Measurements from ENCODE around the gene CYP51A1.
"Not testable (repeated sequence)": the region's sequence is repeated elsewhere in the genome, so short reads cannot be mapped to it uniquely, and the experiment has no call there.

The CYP51A1 gene

DNA sequence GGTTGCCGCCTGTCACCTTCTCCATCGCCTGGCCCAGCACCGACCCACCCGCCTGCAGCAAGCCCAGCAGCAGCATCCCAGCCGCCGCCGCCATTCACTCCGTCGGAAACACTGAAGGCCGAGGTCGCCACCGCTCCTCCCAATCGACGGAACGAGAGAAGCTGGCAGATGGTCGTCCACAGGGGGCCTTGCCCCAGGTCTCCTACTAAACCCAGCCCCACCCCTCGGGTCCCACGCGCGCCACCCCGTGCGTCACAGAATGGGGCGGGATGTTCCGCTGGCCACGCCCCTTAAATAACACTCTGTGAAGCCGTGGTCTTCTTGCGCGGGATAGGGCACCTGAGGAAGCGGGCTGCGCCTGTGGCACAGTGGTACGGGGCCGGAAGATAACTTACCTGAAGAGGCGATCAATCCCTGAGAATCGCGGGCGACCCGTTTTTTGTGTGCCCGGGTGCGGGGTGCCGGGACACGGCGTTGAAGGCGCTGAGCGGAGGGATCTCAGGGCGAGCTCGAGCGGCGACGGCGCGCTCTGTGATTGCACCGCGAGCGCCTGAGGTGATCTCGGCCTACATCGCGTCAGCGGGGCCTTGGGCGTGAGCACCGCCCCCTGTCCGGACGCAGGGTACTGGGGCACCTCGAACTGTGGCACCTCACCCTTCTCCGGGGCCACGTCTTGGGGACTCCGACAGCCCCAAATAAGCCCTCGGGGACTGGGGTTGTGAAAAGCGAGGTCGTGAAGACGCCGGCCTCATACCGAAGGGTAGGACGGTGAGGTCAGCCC is at the start of gene CYP51A1:
TSS of gene CYP51A1 (minus strand) at position 207 of the 781 bp plus-strand sequence. CDS start at position 94, 113 bp downstream.
- DNase-seq (ENCODE audit: extremely low read depth in 1 of 2, low read depth in 1 of 2): peak; percentile 79 to 86

DNA sequence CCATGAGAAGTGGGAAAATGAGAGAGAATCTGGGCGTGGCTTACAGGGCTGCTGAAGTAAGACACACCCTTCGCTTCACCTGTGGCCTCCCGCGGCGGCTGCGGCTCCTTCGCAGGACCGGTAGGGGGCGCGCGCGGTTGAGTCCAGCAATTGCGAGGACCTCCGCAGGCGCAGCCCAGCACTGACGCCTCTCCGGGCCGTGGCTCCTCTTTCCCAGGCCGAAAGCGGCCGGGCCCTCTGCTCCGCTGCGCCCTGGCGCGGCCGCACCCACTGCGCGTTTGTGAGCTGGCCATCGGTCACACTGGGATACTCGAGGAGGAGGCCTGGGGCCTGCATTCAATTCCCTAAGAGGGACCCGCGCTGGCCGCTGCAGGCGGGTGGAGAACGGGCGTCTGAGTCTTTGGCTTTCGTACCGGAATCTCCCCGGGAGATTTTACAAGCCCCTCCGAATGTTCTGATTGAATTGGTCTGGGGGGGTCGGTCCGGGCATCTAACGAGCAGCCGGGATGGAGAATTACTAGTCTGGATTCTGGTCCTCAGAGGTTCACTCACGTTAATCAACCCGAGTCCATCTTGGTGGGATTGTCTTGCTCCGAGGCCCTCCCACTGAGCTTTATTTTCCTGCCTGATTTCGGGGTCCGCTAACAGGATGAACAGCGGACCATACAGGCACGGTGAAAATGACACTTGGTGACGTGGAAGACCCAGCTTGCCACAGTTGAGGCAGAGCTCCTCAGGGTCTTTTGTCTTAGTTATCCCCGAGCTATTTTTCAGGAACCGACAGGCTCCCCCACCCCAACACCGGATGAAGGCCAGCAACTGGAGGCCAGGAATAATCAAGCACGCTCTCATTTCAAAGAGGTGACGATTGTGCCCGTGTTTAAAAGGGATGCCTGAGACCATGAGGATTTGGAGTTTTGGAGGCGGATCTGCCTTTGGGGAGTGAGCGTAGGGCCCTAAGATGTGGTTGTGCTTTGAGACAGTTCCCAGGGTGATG is 44.9 kb upstream of the CYP51A1 start, which contains the start of gene LRRD1:
TSS of gene LRRD1 (minus strand) at position 215 of the 997 bp plus-strand sequence. CDS start 13,940 bp downstream, outside the sequence.
- peak; percentile 76 to 78 for DNase-seq (ENCODE audit: extremely low read depth in 1 of 2, low read depth in 1 of 2)

DNA sequence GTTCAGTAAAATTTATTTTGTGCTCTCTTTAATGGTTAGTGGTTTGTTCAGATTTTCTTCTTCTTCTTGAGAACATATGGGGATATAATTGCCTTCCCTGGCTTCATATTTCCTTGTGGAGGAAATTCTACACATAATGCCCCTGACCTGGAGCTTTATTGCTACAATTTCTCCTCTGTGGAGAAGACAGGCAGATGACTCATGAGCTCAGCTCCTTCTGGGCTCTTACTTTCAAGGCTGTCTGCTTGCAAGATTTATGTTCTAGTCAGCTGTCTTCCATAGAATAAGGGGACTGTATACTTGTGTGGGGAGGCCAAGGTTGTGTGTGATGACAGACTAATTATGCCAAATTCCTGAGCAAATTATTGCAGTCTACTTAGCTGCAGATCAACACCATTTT is 43.1 kb upstream of the CYP51A1 start:
- no peak for DNase-seq (ENCODE audit: extremely low read depth in 1 of 2, low read depth in 1 of 2)

DNA sequence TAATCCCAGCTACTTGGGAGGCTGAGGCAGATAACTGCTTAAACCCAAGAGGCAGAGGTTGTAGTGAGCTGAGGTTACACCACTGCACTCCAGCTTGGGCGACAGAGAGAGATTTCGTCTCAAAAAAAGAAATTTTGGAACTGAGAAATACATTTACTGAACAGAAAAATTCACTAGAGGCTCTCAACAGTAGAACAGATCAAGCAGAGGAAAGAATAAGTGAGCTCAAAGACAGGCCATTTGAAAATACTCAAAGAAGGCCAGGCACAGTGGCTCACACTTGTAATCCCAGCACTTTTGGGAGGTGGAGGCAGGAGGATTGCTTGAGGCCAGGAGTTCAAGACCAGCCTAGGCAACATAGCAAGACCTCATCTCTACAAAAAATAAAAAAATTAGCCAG is 35.3 kb upstream of the CYP51A1 start:
- DNase-seq (ENCODE audit: extremely low read depth in 1 of 2, low read depth in 1 of 2): not testable (repeated sequence)

DNA sequence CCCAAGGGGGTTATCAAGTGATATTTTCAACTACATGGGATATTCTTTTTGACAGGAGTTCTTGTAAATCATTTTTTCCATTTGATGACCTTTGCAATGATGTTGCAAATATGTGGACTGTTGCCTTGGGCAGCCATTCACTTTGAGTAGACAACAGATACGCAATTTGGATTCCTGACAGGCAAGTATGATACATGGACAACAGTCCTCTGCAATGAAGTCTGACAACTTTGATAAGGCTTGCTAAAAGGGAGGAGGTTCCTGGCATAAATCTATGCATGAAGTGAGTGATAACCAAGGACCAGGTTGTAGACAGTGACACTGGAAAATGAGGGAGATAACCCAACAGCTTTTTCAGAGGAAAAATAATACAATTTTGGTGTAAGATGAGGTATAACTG is 27.0 kb upstream of the CYP51A1 start:
- DNase-seq (ENCODE audit: extremely low read depth in 1 of 2, low read depth in 1 of 2): no peak

DNA sequence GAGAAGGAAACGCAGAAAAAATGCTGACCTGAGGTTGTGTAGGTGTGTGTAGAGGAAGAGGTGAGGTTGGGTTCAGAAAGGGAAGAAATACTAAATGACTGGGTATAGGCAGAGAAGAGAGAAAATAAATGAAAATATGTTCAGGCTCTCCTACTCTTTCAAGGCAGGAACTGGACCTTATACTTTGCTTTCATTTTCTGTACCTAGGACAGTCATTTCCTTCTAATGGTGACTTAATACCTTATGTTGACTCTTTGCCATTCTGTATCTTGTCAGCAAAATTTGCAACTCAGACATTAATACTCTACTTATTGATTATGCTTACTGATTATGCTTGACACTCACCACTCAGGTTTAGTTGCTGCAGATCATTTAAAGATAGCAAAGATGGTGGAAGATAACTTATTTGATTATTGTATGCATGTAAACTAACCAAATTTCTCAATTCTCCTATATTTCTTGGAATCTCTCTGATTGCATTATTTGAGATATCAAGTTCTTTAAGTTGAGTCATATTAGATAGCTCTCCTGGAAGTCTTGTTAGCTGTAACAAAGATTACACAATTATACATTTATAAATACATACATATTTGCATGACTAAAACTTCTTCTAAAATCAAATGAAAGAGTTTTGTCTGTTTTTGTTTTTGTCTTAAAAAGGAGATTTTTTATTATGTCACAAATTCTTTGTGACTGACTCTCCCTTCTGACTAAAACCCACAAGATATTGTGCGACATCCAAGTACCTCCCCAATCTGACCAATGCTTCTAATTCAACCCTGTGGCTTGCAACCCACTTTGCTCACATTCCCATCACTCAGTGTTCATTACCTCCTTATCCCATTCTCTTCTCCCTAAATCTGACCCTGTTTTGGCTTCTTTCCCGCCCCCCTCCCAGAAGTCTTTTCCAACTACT is 24.6 kb upstream of the CYP51A1 start:
- DNase-seq (ENCODE audit: extremely low read depth in 1 of 2, low read depth in 1 of 2): no peak

DNA sequence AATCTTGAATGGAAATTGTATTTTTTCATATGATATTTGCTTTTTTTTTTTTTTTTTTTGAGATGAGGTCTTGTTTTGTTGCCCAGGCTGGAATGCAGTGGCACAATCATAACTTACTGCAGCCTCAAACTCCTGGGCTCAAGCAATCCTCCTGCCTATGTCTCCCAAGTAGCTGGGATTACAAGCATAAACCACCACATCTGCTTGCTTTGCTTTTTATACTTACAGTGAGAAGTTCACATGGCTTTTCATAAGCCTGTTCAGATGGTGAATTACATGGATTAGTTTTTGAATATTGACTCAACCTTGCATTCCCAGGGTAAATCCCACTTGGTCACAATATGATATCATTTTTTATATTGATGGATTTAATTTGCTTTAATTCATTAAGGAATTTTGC is 22.7 kb upstream of the CYP51A1 start:
- no peak for DNase-seq (ENCODE audit: extremely low read depth in 1 of 2, low read depth in 1 of 2)

DNA sequence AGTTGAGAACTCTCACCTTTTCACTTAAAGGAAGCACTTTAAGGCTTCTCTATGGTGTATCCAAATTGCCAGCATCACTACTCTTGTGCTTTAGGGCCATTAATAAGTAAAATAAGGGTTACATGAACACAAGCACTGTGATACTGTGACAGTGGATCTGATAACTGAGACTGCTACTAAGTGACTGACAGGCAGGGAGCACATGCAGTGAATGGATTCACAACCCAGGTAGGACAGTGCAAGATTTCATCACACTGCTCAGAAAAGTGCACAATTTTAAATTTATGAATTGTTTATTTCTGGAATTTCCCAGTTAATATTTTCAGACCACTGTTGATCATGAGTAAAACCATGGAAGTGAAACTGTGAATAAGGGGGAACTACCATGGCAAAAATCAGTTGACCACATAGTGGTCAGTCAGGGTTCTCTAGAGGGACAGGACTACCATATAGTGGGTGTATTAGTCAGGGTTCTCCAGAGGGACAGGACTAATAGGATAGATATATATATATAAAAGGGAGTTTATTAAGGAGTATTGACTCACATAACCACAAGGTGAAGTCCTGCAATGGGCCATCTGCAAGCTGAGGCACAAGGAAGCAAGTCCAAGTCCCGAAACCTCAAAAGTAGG is 20.9 kb upstream of the CYP51A1 start:
- DNase-seq (ENCODE audit: extremely low read depth in 1 of 2, low read depth in 1 of 2): no peak

DNA sequence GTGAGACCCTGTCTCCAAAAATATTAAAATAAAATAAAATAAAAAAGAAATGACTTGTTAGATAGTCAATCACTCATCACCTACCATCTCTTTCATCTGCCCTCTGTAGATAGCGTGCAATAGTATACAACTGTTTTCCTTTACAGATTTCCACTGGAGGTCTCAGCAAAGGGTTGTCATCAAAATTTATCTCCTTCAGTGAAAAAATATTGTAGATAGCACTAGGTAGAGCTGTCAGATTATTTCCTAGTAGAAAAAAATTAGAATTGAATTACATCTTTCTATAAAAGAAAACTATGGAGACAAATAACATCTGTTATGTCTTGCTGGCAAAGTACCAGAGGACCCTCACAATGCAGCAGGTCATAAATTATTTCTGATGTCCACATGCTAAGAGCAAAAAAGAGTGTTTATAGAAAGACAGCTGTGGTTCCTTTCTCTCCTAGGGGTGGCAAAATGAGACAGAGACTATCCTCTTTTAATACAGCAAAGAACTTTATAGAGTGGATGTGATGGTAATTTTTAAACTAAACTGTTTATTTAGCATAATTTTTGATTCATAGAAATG is 16.3 kb upstream of the CYP51A1 start:
- no peak for DNase-seq (ENCODE audit: extremely low read depth in 1 of 2, low read depth in 1 of 2)

DNA sequence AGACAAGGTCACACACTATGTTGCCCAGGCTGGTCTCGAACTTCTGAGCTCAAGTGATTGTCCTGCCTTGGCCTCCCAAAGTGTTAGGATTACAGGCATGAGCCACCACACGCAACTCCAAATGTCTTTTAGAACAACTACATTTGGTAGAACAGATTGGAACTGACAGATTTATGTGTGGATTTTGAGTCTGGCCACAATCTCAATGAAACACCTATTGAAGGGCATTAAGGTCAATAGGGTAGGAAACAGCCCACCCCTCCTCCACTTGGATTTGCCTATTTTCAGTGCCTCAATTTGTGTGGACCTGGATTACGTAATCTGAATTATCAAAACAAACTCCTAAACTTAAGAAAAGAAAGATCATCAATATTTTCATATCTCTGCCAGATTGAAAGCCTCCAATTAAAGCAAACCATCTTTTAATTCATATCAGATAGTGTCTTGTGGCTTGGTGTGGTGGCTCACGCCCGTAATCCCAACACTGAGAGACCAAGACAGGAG is 15.5 kb upstream of the CYP51A1 start:
- no peak for DNase-seq (ENCODE audit: extremely low read depth in 1 of 2, low read depth in 1 of 2)

DNA sequence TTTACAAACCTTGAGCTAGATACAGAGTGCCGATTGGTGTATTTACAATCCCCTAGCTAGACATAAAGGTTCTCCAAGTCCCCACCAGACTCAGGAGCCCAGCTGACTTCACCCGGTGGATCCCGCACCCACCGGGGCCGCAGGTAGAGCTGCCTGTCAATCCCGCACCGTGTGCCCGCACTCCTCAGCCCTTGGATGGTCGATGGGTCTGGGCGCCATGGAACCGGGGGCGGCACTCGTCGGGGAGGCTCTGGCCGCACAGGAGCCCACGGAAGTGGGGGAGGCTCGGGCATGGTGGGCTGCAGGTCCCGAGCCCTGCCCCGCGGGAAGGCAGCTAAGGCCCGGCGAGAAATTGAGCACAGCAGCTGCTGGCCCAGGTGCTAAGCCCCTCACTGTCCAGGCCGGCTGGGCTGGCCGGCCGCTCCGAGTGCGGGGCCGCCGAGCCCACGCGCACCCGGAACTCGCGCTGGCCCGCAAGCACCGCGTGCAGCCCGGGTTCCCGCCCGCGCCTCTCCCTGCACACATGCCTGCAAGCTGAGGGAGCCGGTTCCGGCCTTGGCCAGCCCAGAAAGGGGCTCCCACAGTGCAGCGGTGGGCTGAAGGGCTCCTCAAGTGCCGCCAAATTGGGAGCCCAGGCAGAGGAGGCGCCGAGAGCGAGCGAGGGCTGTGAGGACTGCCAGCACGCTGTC is 9.1 kb upstream of the CYP51A1 start:
- DNase-seq (ENCODE audit: extremely low read depth in 1 of 2, low read depth in 1 of 2): not testable (repeated sequence)

DNA sequence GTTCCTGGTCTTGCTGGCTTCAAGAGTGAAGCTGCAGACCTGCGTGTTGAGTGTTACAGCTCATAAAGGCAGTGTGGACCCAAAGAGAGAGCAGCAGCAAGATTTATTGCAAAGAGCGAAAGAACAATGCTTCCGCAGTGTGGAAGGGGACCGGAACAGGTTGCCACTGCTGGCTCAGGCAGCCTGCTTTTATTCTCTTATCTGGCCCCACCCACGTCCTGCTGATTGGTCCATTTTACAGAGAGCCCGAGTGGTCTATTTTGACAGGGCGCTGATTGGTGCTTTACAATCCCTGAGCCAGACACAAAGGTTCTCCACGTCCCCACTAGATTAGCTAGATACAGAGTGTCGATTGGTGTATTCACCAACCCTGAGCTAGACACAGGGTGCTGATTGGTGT is 8.5 kb upstream of the CYP51A1 start:
- not testable (repeated sequence) for DNase-seq (ENCODE audit: extremely low read depth in 1 of 2, low read depth in 1 of 2)

DNA sequence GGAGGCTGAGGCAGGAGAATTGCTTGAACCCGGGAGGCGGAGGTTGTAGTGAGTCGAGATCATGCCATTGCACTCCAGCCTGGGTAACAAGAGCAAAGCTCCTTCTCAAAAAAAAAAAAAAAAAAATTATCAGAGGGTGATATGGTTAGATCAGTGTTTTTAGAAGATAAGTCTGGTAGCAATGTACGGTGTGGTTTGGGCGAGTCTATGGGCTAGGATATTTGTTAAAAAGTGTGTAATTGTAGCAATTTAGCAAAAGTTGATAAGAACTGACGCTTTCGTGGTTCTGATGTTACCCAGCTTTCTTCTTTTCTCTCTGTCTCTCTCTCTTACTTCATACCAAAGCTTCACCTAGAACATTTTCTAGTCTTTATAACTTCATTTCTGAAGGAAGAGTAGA is 6.9 kb upstream of the CYP51A1 start:
- DNase-seq (ENCODE audit: extremely low read depth in 1 of 2, low read depth in 1 of 2): no peak

DNA sequence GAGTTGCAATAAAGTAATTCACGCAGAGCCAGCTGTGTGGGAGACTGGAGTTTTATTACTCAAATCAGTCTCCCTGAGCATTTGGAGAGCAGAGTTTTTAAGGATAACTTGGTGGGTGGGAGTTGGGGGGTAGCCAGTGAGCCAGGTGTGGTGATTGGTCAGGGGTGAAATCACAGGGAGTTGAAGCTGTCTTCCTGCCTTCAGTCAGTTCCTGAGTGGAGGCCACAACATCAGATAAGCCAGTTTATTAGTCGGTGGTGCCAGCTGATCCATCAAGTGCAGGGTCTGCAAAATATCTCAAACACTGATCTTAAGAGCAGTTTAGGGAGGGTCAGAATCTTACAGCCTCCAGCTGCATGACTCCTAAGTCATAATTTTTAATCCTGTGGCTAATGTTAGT is 3.3 kb upstream of the CYP51A1 start:
- no peak for DNase-seq (ENCODE audit: extremely low read depth in 1 of 2, low read depth in 1 of 2)

DNA sequence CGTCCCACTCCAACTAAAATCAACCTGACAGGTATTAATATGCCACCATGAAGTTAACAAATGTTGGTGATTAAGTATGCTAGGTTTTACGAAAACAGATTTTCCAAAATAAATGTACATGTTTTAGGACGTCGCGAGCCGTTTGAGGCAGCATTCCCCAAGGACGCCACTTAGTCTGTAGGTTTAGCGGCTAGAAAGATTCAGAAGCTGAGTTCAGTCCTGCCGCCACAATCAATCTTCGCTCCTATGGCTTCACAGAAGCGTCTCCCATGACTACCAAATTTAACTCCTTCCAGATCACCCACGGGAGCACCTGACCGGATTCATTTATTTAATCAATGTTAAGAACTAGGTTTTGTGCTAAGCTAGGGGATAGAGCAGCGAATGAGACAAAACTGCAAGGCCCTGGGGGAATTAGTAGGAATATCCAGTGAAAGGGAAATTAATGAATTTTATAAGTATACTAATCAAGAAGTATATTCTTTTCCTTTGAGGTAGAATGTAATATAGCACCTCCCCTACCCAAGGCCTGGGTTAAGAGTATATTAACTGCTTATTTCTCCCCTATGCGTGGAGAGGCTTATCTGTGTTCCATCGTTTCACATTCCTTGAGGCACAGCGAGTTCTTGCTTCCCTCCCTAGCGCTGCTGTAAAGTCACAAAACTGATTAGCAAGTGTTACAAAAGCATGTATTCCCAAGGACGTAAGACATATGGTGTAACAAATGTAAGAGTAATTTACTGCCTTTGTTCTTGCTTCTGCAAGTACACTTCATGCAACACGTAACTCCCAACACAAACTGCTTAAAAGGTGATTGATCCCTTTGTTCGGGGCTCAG is 994 bp upstream of the CYP51A1 start:
- DNase-seq (ENCODE audit: extremely low read depth in 1 of 2, low read depth in 1 of 2): no peak

DNA sequence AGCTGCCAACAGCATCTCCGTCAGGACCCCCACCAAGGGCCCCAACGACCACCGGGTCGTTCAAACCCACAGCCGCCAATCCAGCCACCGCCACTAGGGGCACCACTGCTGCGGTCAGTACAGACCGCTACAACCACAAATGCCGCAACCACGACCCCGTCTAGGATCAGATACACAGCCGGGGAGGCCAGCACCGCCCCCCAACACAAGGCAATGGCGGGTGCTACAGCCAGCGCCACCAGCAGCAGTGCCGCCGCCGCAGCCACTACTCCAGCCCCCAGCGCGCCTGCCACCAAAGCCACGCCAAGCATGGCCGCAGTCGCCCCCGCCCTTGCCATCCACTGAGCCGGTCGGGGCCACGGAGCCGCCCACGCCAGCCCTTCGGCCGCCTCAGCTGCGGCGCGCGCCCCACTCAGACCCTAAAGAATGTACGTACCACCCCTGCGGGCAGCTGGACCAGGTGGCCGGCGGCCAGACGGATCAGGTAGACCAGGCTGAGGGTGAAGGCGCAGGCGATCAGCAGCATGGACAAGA is 473 bp downstream of the CYP51A1 start:
- DNase-seq (ENCODE audit: extremely low read depth in 1 of 2, low read depth in 1 of 2): peak; percentile 46 to 47

DNA sequence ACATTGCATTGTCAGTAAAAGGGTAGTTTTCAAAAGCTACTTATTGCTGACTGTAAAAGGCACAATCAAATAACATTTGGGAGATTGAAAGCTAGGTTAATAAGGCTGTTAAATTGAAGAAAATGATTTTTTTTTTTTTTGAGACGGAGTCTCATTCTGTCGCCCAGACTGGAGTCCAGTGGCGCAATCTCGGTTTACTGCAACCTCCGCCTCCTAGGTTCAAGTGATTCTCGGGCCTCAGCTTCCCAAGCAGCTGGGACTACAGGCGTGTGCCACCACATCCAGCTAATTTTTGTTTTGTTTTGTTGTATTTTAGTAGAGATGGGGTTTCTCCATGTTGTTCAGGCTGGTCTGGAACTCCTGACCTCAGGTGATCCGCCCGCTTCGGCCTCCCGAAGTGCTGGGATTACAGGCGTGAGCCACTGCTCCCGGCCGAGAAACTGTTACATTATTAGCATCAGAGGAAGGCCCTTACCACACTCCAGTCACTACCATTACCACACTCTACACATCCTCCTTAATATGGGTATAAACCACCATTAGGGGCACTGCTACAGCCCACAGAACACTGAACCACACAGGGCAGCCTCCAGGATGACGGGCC is 1.0 kb downstream of the CYP51A1 start:
- DNase-seq (ENCODE audit: extremely low read depth in 1 of 2, low read depth in 1 of 2): peak in 1 of 2 donors; percentile 0

Measured in stimulated activated CD8-positive, alpha-beta memory T cell treated with anti-CD3 and anti-CD28 coated beads, Interleukin-7, amount 100 ng/mL, for 48 hours (primary cell).